ENCODE measurements around the gene NPBWR2.
A peak's percentile ranks its signal among the peaks of the same experiment; 100 is the strongest.

DNA sequence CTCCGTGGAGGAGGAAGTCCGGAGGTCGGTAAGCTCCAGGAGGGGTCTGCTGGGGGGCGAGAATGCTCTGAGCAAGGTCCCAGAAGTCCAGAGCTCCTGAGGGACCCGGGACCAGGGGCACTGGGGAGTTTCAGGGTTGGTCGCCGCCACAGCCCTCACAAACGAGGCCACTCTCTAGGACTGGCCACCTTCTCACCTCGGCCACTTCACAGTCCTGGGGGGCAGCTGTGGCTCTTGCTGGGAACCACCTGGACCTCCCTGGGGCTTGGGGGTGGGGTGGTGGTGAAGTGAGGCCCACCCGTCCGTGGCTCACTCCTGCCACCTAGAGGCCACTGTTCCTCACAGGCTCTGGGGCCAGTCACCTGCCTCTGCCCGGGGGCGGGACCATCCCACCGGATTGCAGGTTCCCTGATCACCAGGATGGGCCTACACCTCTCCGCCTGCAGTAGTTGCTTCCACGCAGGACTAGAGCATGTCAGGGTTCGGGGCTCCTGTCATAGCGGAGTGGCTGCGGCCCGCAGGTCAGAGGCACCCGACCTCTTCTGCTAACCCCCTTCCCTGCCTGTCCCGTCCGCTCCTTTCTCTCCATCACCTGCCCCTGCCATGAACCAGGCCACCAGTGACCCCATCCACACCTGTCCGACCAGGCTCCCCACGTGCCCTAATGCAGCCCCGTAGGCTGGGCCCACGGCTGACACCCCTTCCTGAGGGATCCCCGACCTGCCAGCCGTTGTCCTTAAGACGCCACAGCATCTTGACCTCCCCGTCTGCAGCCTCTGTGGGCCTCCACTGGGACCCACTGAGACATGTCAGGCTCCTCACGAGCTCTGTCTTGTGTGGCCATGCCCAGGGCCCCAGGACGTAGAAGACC lies 49.5 kb downstream of the NPBWR2 start:
- TF ChIP-seq, protein P1, sequence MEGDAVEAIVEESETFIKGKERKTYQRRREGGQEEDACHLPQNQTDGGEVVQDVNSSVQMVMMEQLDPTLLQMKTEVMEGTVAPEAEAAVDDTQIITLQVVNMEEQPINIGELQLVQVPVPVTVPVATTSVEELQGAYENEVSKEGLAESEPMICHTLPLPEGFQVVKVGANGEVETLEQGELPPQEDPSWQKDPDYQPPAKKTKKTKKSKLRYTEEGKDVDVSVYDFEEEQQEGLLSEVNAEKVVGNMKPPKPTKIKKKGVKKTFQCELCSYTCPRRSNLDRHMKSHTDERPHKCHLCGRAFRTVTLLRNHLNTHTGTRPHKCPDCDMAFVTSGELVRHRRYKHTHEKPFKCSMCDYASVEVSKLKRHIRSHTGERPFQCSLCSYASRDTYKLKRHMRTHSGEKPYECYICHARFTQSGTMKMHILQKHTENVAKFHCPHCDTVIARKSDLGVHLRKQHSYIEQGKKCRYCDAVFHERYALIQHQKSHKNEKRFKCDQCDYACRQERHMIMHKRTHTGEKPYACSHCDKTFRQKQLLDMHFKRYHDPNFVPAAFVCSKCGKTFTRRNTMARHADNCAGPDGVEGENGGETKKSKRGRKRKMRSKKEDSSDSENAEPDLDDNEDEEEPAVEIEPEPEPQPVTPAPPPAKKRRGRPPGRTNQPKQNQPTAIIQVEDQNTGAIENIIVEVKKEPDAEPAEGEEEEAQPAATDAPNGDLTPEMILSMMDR (IDR thresholded peaks at IDR 0.05) = peak; percentile 82
- TF ChIP-seq, protein P2, sequence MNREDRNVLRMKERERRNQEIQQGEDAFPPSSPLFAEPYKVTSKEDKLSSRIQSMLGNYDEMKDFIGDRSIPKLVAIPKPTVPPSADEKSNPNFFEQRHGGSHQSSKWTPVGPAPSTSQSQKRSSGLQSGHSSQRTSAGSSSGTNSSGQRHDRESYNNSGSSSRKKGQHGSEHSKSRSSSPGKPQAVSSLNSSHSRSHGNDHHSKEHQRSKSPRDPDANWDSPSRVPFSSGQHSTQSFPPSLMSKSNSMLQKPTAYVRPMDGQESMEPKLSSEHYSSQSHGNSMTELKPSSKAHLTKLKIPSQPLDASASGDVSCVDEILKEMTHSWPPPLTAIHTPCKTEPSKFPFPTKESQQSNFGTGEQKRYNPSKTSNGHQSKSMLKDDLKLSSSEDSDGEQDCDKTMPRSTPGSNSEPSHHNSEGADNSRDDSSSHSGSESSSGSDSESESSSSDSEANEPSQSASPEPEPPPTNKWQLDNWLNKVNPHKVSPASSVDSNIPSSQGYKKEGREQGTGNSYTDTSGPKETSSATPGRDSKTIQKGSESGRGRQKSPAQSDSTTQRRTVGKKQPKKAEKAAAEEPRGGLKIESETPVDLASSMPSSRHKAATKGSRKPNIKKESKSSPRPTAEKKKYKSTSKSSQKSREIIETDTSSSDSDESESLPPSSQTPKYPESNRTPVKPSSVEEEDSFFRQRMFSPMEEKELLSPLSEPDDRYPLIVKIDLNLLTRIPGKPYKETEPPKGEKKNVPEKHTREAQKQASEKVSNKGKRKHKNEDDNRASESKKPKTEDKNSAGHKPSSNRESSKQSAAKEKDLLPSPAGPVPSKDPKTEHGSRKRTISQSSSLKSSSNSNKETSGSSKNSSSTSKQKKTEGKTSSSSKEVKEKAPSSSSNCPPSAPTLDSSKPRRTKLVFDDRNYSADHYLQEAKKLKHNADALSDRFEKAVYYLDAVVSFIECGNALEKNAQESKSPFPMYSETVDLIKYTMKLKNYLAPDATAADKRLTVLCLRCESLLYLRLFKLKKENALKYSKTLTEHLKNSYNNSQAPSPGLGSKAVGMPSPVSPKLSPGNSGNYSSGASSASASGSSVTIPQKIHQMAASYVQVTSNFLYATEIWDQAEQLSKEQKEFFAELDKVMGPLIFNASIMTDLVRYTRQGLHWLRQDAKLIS (CRISPR knock-in tag; IDR thresholded peaks at IDR 0.05; ENCODE audit: borderline replicate concordance) = no peak
- TF ChIP-seq SP1 (CRISPR knock-in tag; conservative IDR thresholded peaks at IDR 0.05) = peak; percentile 57
- TF ChIP-seq ZNF232 (CRISPR knock-in tag; IDR thresholded peaks at IDR 0.05) = no peak

All from WTC11 (cell line).